Chondrocyte (in vitro differentiated cells): ENCODE data around the gene AK3. TPM values are rescaled to one million over a fixed set of nuclear protein-coding genes. Genes with fewer than 3 reads are reported as not detected.
A peak's percentile ranks its signal among the peaks of the same experiment; 100 is the strongest.

Source experiments
- DNase-seq: peaks from one replicate; pipeline ENCODE4 v3.0.0; 2021; ENCODE audit warnings: mixed read lengths, low spot score
- H3K27ac Mint-ChIP-seq: one replicate; pipeline ENCODE4 v1.8.0; 2021; ENCODE audit warnings: mild to moderate bottlenecking, moderate library complexity, mixed read lengths; ENCODE audit not compliant: unreplicated experiment
- H3K27me3 Mint-ChIP-seq: 2 replicates; pipeline ENCODE4 v1.8.0; 2021; ENCODE audit warnings: low read depth, mixed read lengths
- H3K36me3 Mint-ChIP-seq: 2 replicates; pipeline ENCODE4 v1.8.0; 2021; ENCODE audit warnings: low read depth, mixed read lengths
- H3K4me1 Mint-ChIP-seq: 2 replicates; pipeline ENCODE4 v1.8.0; 2021; ENCODE audit warnings: low read depth, mild to moderate bottlenecking, mixed read lengths
- H3K4me3 Mint-ChIP-seq: one replicate; pipeline ENCODE4 v1.8.0; 2021; ENCODE audit warnings: mild to moderate bottlenecking, moderate library complexity, mixed read lengths; ENCODE audit not compliant: unreplicated experiment
- H3K9me3 Mint-ChIP-seq: 2 replicates; pipeline ENCODE4 v1.8.0; 2021; ENCODE audit warnings: low read depth, mixed read lengths
- CTCF ChIP-seq: fragments of 200-600 bp; sonication (generic); IDR thresholded peaks from 2 replicates; pipeline ENCODE4 v1.5.0; 2021; ENCODE audit warnings: antibody characterized with exemption, mild to moderate bottlenecking, moderate library complexity
- total RNA-seq: library from RNA; stranded (reverse); gene quantifications from 3 replicates; pipeline ENCODE4 v1.2.1, GENCODE V29; 2021

Gene AK3
- total RNA-seq, 1 donor from 2014 or later, result 39.7 TPM

DNA sequence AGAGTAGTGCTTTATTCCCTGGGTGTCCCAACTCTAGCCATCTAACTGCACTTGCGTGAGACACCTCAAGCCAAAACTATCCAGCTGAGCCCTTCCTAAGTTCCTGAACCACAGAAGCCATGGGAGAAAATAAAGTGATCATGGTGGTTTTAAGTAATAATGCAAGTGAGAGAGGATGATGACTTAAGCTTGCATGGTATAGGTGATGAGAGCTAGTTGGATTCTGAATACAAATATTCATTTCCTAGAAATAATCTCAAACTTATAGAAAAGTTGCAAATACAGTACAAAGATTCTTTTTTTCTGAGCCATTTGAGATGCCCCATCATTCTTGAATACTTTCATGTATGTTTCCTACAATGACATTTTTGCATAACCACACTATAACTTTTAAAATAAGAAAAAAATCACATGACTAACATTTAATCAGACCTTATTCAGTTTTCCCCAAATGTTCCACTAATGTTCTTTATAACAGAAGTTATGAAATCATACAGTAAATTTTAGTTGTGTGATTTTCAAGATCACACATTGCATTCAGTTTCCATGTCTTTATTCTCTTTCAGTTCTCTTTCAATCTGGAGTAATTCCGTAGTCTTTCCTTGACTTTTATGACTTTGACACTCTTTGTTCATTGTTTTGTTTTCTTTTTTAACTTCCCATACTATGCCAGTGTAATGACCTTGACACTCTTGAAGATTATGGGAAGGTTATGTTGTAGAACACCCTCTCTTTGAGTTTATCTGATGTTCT lies 5.5 kb upstream of the AK3 start:
- H3K27ac Mint-ChIP-seq, result no peak overlapping the region
- H3K4me3 Mint-ChIP-seq, result no peak overlapping the region
- peaks cover 4% of the 10 kb centered on the region for H3K9me3 Mint-ChIP-seq
- H3K27me3 Mint-ChIP-seq, result no peaks in the 10 kb centered on the region
- no peak for DNase-seq
- no peak for TF ChIP-seq CTCF
- no peaks in the 10 kb centered on the region for H3K36me3 Mint-ChIP-seq
- peaks cover 15% of the 10 kb centered on the region for H3K4me1 Mint-ChIP-seq

- Mint-ChIP-seq H3K27ac (peak overlapping the region; percentile 17), H3K4me3 (no peak overlapping the region), H3K36me3 (no peaks in the 10 kb centered on the region), H3K4me1 (peaks cover 28% of the 10 kb centered on the region), H3K27me3 (no peaks in the 10 kb centered on the region), H3K9me3 (peaks cover 4% of the 10 kb centered on the region)
- TF ChIP-seq CTCF, result no peak
- no peak for DNase-seq
Measured at GRCh38 chr9:4743131-4743875, 2.3 kb upstream of the AK3 start.

GRCh38 chr9:4742246-4742645 lies 1.2 kb upstream of the AK3 start:
- TF ChIP-seq CTCF, result no peak
- H3K27ac Mint-ChIP-seq, result no peak overlapping the region
- peaks cover 31% of the 10 kb centered on the region for H3K4me1 Mint-ChIP-seq
- no peak for DNase-seq
- no peaks in the 10 kb centered on the region for H3K27me3 Mint-ChIP-seq
- H3K4me3 Mint-ChIP-seq, result no peak overlapping the region
- peaks cover 4% of the 10 kb centered on the region for H3K9me3 Mint-ChIP-seq
- no peaks in the 10 kb centered on the region for H3K36me3 Mint-ChIP-seq

DNA sequence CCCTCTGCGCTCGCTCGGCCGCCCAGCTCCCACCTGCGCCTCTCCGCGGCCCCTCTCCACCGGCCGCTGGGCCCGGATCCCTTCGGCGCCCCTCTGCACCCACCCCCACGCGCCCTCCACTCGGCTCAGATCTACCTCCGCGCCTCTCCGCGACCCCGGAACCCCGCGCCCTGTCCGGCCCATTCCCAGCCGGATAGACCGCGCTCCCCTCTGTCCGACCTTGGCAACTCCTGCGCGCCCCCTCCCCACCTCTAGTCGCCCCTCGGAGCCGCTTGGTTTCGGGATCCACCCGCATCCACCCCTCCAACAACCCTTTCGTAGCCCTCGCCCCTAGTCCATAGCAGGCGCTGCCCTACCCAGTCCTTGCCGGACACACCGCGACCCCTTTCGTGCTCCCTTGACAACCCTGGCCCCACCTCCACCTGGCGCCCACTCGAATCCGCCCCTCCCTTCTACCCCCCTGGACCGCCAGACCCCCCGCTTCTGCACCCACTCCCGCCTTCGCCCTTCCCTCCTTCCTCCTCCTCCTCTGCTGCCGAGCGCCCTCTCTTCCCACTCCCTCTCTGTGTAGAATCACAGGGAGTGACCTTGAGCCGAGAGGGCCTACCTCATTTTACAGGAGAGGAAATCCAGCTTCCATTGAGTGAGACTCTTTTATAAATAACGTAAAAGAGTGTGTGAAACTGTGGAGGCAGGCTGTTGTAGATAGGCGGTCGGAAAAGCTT lies 525 bp upstream of the AK3 start:
- Mint-ChIP-seq H3K36me3 (no peaks in the 10 kb centered on the region), H3K4me1 (peaks cover 31% of the 10 kb centered on the region), H3K4me3 (peak overlapping the region; percentile 78), H3K9me3 (peaks cover 4% of the 10 kb centered on the region), H3K27me3 (no peaks in the 10 kb centered on the region), H3K27ac (peak overlapping the region; percentile 79)
- DNase-seq, result no peak
- TF ChIP-seq CTCF, result no peak

- no peak for DNase-seq
- no peaks in the 10 kb centered on the region for H3K27me3 Mint-ChIP-seq
- peak overlapping the region; percentile 78 for H3K27ac Mint-ChIP-seq
- peaks cover 31% of the 10 kb centered on the region for H3K4me1 Mint-ChIP-seq
- H3K36me3 Mint-ChIP-seq, result no peaks in the 10 kb centered on the region
- no peak for TF ChIP-seq CTCF
- peaks cover 4% of the 10 kb centered on the region for H3K9me3 Mint-ChIP-seq
- H3K4me3 Mint-ChIP-seq, result peak overlapping the region; percentile 78
Measured at GRCh38 chr9:4740388-4740637, 689 bp downstream of the AK3 start.
